ENCODE measurements around the gene ASPG. TPM values are rescaled to one million over a fixed set of nuclear protein-coding genes. Genes with fewer than 3 reads are reported as not detected.

The ASPG gene
- total RNA-seq, 1 experiment from 2014 or later, result not detected

DNA sequence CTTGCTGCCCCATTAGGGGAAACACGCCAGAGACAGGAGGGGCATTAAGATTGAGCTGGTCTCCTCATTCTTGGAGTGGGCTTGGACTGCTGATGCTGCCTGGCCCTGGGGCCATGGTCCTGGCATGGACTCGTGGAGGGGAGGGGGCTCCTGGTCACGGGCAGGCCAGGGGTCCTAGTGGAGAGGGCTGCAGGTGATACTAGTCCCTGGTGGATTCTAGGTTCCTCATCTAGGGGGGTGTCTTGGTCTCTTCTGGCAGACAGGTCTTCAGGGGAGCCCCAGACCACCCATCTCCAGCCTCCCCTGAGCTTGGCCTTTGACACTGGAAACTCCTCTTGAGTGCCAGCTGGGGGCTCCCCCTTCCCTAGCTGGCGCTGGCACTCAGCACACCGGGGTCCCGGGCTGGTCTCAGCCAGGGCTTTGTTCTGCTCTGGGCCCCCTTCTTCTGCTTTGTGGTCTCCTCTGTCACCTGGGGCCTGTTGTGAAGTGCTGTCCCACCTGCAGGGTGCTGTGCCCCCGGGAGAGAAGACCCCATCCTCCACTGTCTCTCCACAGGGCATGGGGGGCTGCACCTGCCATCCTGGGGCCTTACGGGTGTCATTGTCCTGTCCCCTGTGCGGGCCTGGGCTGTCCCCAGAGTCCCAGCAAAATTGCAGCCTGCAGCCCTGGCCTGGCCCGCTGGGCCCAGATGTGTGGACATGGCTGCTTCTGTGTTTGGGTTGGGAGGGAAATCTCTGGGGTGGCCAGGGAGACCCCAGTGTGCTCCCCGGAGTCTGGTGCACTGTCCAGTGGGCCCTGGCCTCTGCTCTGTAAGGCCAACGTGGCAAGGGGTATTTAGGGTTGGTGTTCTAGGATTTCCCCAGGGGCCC lies 55.2 kb downstream of the ASPG start:
- no peak overlapping the region for H3K27ac ChIP-seq (ENCODE audit: low read length)
- BruUV-seq (replicated peaks), result no TSS peak
- ChIA-PET CTCF (no interaction called here), POLR2A (no interaction called here)
- H3K36me3 ChIP-seq (ENCODE audit: control insufficient read depth, insufficient read depth, low read length), result no peaks in the 10 kb centered on the region; the same call in 1 of the 2 replicates
- H3K4me3 ChIP-seq (ENCODE audit: low read depth in 2 of 2, low read length in 2 of 2), result no peak overlapping the region
- in situ Hi-C loops (cut with HindIII; ENCODE audit: low pct_unique_long_range_greater_than_20kb, low sequenced_read_pairs), result no loop called here
- no peaks in the 10 kb centered on the region; the same call in 1 of the 2 replicates for H3K4me1 ChIP-seq (ENCODE audit: control insufficient read depth, insufficient read depth, low read length)
- intact Hi-C loops (cut with micrococcal nuclease; ENCODE audit: unreplicated experiment), result no loop called here
- H3K9me3 ChIP-seq (ENCODE audit: control insufficient read depth, insufficient read depth, low read depth, low read length), result no peaks in the 10 kb centered on the region
- H3K27me3 ChIP-seq (ENCODE audit: control insufficient read depth, insufficient read depth, low read length), result no peaks in the 10 kb centered on the region; the same call in 1 of the 2 replicates
- DNase-seq (ENCODE audit: low read depth, low spot score) (no peak), ATAC-seq (no peak)
- TF ChIP-seq, protein P1, sequence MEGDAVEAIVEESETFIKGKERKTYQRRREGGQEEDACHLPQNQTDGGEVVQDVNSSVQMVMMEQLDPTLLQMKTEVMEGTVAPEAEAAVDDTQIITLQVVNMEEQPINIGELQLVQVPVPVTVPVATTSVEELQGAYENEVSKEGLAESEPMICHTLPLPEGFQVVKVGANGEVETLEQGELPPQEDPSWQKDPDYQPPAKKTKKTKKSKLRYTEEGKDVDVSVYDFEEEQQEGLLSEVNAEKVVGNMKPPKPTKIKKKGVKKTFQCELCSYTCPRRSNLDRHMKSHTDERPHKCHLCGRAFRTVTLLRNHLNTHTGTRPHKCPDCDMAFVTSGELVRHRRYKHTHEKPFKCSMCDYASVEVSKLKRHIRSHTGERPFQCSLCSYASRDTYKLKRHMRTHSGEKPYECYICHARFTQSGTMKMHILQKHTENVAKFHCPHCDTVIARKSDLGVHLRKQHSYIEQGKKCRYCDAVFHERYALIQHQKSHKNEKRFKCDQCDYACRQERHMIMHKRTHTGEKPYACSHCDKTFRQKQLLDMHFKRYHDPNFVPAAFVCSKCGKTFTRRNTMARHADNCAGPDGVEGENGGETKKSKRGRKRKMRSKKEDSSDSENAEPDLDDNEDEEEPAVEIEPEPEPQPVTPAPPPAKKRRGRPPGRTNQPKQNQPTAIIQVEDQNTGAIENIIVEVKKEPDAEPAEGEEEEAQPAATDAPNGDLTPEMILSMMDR (IDR thresholded peaks at IDR 0.05), result no peak
- TF ChIP-seq SIN3A (IDR thresholded peaks at IDR 0.05; ENCODE audit: borderline replicate concordance, insufficient read depth, low read depth, low read length), result no peak
- TF ChIP-seq REST (IDR thresholded peaks at IDR 0.05; ENCODE audit: insufficient read depth in 1 of 2, low read depth in 2 of 2, low read length in 1 of 2), result no peak
- no peak for TF ChIP-seq POLR2AphosphoS5 (IDR thresholded peaks at IDR 0.05; ENCODE audit: low read depth, low read length)
- TF ChIP-seq TCF7L2 (IDR thresholded peaks at IDR 0.05; ENCODE audit: low read depth, low read length), result no peak

DNA sequence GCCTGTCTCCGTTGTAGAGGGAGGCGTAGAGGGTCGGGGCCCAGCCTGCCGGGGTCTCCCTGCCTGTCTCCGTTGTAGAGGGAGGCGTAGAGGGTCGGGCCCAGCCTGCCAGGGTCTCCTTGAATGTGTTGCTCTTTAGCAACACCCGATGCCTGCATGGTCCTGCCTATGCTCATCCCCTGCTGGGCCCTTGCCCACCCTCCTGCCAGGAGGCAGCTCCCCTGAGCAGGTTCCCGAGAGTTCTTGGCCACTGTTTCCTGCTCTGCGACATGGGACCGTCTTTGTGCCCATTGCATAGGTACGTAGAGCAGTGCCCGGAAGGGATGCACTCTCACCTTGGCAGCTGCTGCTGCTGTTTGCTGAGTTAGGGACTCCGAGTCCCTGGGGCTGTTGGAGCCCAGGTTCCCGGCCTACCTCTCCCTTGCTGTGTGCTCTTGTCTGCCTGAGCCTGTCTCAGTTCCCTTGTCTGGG lies 56.2 kb downstream of the ASPG start:
- in situ Hi-C loops (cut with HindIII; ENCODE audit: low pct_unique_long_range_greater_than_20kb, low sequenced_read_pairs) (no loop called here), intact Hi-C loops (cut with micrococcal nuclease; ENCODE audit: unreplicated experiment) (no loop called here)
- no peak overlapping the region for H3K4me3 ChIP-seq (ENCODE audit: low read depth in 2 of 2, low read length in 2 of 2)
- no peak for DNase-seq (ENCODE audit: low read depth, low spot score)
- POLR2A ChIA-PET, result no interaction called here
- H3K4me1 ChIP-seq (ENCODE audit: control insufficient read depth, insufficient read depth, low read length), result no peaks in the 10 kb centered on the region; the same call in 1 of the 2 replicates
- H3K27me3 ChIP-seq (ENCODE audit: control insufficient read depth, insufficient read depth, low read length), result no peaks in the 10 kb centered on the region; the same call in 1 of the 2 replicates
- ATAC-seq, result no peak
- CTCF ChIA-PET, result no interaction called here
- H3K36me3 ChIP-seq (ENCODE audit: control insufficient read depth, insufficient read depth, low read length), result no peaks in the 10 kb centered on the region; the same call in 1 of the 2 replicates
- H3K9me3 ChIP-seq (ENCODE audit: control insufficient read depth, insufficient read depth, low read depth, low read length), result no peaks in the 10 kb centered on the region
- BruUV-seq (replicated peaks), result no TSS peak
- H3K27ac ChIP-seq (ENCODE audit: low read length), result no peak overlapping the region
- TF ChIP-seq REST (IDR thresholded peaks at IDR 0.05; ENCODE audit: insufficient read depth in 1 of 2, low read depth in 2 of 2, low read length in 1 of 2), result no peak
- no peak for TF ChIP-seq POLR2AphosphoS5 (IDR thresholded peaks at IDR 0.05; ENCODE audit: low read depth, low read length)
- TF ChIP-seq, protein P1 (IDR thresholded peaks at IDR 0.05), result no peak
- TF ChIP-seq TCF7L2 (IDR thresholded peaks at IDR 0.05; ENCODE audit: low read depth, low read length), result no peak
- TF ChIP-seq SIN3A (IDR thresholded peaks at IDR 0.05; ENCODE audit: borderline replicate concordance, insufficient read depth, low read depth, low read length), result no peak

Measured in Panc1 (cell line).